Measurements from ENCODE around the gene TTC39C.
"Not testable (repeated sequence)": the region's sequence is repeated elsewhere in the genome, so short reads cannot be mapped to it uniquely, and the experiment has no call there.

TTC39C gene

DNA sequence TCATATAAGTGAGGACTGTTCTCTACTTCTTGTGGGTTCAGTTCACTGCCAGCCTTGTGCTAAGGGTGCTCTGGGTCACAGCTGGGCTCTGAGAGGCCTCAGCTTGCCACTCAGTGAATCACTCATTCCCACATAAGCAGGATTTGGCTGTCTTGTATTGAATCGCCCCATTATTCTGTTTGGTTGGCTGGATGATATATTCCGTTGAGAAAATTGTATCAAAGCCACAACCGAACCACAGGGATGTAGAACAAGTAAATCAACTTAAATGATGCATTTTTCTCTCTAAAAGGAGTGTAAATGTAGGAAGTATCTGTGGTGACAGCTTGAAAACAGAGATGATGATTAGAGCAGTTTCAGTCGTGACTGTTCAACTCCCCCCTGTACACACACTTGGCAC is 39.6 kb downstream of the TTC39C start:
- no peak for DNase-seq (ENCODE audit: low read depth in 2 of 2)

DNA sequence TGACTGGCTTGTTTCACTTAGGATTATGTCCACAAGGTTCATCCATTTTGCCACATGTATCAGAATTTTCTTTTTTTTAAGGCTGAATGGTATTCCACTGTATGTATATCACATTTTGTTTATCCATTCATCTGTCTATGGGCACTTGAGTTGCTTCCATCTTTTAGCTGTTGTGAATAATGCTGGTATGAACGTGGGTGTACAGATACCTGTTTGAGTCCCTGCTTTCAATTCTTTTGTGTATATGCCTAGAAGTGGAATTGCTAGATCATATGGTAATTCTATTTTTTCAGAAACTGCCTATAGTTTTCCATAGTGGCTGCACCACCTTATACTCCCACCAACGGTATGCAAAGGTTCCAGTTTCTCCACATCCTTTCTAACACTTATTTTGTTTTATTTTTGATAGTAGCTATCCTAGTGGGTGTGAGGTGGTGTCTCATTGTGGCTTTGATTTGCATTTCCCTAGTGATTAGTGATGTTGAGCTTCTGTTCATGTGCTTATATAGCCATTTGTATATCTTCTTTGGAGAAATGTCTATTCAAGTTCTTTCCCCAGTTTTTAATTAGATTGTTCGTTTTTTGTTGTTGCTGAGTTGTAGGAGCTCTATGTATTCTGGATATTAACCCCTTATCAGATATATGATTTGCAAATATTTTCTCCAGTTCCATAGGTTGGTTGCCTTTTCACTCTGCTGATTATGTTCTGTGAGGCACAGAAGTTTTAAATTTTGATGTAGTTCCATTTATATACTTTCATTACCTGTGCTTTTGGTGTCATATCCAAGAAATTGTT is 40.7 kb downstream of the TTC39C start:
- no peak for DNase-seq (ENCODE audit: low read depth in 2 of 2)

DNA sequence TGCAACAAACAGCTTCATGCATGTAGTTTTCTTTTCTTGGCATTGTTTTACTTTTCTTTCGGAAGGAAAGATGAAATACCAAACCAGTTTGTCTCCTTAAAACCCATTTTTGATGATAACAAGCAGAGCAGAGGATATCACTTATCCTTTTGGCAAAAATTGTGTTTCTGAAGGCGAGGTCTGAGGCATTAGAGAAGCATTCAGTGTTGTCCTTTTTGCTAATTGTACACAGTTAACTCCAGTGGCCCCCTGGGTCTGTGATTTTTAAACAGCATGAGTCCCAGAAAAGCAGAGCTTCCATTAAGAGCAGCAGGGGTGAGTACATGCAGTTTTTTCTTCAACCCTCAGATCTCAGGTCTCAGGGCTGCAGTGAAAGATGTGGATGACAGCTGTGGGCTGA is 41.3 kb downstream of the TTC39C start:
- no peak for DNase-seq (ENCODE audit: low read depth in 2 of 2)

DNA sequence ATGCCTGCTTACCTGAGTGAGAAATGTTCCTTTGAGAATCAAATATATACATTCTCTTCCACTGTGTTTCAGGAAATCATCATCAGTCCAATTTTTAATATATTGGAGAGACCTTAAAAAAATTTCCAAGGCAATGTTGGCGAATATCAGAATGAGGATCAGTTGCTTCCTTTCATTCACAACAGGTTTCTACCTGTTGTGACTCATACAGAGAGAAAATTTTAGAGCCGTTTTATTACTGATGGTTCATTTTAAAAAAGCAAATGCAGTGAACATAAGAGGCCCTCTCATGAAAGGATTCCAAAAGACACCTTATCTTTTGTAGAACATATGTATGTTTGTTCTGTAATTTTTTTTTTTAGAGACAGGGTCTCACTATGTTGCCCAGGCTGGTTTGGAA is 42.0 kb downstream of the TTC39C start:
- DNase-seq (ENCODE audit: low read depth in 2 of 2): no peak

DNA sequence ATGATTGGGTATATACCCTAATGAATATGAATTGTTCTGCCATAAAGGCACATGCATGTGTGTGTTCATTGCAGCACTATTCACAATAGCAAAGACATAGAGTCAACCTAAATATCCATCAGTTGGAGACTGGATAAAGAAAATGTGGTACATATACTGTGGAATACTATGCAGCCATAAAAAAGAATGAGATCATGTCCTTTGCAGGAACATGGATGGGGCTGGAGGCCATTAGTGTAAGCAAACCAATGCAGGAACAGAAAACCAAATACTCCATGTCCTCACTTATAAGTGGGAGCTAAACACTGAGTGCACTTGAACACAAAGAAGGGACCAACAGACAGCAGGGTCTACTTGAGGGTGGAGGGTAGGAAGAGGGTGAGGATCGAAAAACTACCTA is 43.2 kb downstream of the TTC39C start:
- no peak for DNase-seq (ENCODE audit: low read depth in 2 of 2)

DNA sequence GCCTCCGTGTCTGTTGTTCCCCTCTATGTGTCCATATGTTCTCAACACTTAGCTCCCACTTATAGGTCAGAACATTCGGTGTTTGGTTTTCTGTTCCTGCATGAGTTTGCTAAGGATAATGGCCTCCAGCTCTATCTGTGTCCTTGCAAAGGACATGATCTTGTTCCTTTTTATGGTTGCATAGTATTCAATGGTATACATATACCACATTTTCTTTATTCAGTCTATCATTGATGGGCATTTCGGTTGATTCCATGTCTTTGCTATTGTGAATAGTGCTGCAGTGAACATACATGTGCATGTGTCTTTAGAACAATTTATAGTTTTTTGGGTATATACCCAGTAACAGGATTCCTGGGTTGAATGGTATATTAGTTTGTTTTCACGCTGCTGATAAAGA is 44.8 kb downstream of the TTC39C start:
- DNase-seq (ENCODE audit: low read depth in 2 of 2): not testable (repeated sequence)

DNA sequence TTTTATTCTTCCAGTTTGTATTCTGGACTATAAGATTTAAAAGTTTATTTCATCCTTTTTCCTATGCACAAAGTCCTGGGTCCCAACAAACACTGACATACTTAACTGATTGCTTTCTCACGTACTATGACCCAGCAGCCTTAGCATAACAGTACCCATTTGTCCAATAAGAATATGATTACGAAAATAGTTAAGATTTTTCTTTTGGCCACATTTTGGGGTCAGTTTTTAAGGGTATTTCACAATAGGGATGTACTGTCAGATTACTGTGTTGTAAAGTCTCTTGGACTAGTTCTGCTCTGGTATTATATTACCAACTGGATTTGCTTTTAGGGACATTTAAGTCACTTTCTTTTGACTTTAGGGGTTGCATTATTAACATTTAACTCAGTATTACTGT is 46.1 kb downstream of the TTC39C start:
- DNase-seq (ENCODE audit: low read depth in 2 of 2): no peak

DNA sequence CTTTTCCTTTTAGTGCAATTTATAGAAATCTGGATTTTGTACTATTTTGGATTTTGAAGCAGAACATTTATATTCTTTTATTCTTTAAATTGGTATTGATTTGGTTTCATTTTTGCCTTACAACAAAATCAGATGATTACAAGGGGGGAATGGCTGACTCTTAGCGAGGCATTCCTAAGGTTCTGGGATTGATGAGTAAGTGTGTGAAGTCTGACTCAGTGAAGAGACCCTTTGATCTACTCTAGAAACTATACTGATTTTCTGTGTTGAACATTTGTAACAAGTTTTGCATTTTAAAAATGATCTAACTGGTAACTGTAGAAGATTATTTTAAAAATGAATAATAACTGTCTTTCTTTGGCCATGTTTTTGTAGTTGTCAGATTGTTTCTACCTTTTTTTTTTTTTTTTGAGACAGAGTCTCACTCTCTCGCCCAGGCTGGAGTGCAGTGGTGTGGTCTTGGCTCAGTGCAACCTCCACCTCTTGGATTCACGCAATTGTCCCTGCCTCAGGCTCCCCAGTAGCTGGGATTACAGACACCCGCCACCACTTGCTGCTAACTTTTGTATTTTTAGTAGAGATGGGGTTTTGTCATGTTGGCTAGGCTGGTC is 48.7 kb downstream of the TTC39C start:
- no peak for DNase-seq (ENCODE audit: low read depth in 2 of 2)

DNA sequence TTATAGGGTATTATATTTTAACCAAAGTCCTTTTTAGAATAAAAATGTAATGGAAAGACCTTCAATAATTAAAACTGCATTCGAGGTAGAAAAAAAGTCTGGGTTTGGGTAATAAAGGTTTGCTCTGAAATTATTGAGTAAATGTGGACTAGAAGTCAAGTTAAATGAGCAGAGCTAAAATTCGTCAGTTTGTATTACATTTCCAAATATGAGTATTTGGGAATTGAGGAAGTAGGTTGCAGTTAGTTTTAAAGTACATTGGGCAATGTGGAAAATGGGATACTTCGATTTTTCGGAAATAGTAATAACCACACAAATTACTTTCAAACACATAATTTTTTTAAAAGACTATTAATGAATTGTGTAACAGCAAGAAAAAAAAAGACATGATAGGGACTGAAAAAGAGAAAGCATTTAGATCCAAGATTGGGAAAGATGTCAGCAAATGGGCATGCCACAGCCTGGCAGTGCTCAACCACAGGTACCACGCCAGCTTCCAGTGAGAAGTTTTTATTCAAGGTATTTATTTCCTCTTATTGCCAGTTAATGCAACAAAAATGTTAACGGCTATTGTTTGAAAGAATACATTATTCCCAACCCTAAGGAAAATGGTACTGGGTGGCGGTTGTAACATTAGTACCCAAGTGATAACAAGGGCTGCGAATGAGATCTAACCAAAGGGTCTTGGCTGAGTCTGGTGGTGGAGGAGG is 50.0 kb downstream of the TTC39C start:
- DNase-seq (ENCODE audit: low read depth in 2 of 2): no peak

DNA sequence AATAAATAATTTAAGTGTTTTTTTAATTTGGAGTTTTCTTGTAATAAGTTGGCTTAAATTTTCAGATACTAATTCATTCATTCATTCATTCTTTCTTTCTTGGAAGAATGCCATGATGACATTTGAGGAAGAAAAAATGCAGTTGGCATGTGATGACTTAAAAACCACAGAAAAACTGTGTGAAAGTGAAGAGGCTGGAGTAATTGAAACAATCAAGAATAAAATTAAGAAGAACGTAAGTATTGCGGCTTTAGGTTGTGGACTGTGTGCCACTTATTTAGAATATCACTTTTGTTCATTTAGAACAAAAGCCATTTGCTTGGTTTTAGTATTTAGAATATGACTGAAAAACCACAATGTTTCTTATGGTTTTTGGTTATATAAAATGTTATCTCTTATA is 51.4 kb downstream of the TTC39C start:
- DNase-seq (ENCODE audit: low read depth in 2 of 2): no peak

DNA sequence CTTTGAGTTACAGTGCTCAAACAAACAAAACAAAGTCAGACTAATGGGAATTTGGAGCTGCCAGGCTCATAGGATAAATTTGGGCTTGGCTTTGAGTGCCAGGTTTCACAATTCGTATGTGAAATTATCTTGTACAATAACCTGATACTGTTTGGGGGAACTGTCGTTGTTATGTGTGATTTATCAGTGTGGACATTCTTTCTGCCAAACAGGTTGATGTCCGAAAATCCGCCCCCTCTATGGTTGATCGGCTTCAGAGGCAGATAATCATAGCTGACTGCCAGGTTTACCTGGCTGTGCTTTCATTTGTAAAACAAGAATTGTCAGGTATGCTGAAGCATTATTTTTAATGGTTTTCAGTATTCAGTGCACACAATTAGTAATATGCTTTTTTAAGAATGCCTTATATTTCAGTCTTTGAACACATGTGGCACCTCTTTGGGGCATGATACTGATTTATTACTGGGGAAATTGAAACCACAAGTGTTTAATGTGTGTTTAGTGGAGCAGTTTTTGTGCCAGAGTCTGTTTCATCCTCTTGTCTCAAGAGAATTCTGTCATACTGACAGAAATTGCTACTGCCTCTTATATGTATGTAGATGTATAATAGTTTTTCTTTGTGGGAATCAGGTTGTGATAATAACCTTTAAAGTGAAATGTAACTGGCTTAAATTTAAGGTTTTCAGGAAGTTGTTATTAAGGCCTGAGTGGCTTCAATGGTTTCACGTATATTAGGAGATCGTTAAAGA is 54.6 kb downstream of the TTC39C start:
- no peak for DNase-seq (ENCODE audit: low read depth in 2 of 2)

DNA sequence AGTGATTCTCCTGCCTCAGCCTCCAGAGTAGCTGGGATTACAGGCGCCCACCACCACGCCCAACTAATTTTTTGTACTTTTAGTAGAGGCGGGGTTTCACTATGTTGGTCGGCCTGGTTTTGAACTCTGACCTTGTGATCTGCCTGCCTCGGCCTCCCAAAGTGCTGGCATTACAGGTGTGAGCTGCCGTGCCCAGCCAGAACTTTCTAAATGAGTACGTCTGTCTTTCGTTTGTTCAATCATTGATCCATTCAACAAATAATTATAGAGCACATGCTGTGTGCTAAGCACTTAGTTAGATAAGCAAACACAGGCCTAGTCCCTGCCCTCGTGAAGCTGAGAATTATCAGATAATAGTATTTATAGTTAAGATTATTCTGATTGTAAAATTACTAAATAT is 56.5 kb downstream of the TTC39C start:
- DNase-seq (ENCODE audit: low read depth in 2 of 2): no peak

DNA sequence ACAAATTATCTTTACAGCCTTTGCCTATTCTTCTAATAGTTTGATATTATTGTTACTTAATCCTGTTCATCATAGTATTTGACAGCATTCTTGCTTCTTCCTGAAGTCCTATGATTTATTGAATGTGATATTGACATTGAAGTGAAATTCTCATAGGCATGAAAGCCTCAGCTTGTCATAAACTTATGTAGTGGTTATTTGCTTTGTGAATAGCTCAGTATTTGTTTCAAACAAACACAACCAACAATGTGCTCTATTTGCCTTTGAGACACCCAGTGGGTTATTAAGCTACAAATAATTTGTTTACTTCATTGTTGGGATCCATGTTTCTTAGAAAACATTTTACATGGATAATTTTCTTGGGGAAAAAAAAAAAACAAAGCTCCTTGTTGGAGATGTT is 57.2 kb downstream of the TTC39C start:
- no peak for DNase-seq (ENCODE audit: low read depth in 2 of 2)

DNA sequence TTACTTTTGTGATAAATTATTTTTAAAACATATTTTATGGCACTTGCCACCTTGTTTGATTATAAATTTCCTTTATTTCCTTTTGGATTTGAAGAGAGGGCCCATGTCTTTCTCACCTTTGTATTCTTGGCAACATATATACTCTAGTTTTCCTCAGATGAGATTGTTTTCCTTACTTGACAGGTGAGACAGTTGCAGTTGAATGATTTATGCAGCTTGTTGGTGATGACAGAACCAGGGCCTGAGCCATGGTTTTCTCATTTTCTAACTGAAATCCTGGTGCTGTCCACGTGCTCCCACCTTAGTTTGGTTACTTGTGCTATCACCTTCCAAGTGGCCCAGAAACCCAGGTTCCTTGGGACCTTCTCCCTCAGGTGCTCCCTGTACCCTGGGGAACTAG is 58.2 kb downstream of the TTC39C start:
- DNase-seq (ENCODE audit: low read depth in 2 of 2): no peak

DNA sequence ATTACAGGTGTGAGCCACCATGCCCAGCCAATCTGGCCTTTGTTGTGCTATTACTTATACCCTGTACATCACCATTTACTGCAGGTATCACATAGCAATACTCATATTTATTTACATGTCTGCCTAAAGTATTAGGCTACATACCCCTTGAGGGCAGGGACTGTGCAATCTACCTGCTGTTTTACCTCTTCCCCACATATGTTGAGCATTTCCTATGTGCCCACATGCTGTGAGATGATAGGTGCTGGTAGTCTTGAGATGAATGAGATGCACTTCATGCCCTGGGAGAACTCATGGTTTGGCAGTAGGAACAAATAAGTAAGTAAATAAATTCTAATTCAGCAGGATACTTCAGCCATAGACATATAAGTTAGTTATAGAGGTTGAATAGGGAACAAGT is 59.2 kb downstream of the TTC39C start:
- no peak for DNase-seq (ENCODE audit: low read depth in 2 of 2)

DNA sequence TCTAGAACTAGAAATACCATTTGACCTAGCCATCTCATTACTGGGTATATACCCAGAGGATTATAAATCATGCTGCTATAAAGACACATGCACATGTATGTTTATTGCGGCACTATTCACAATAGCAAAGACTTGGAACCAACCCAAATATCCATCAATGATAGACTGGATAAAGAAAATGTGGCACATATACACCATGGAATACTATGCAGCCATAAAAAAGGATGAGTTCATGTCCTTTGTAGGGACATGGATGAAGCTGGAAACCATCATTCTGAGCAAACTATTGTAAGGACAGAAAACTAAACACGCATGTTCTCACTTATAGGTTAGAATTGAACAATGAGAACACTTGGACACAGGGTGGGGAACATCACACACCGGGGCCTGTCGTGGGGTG is 60.2 kb downstream of the TTC39C start:
- DNase-seq (ENCODE audit: low read depth in 2 of 2): not testable (repeated sequence)

DNA sequence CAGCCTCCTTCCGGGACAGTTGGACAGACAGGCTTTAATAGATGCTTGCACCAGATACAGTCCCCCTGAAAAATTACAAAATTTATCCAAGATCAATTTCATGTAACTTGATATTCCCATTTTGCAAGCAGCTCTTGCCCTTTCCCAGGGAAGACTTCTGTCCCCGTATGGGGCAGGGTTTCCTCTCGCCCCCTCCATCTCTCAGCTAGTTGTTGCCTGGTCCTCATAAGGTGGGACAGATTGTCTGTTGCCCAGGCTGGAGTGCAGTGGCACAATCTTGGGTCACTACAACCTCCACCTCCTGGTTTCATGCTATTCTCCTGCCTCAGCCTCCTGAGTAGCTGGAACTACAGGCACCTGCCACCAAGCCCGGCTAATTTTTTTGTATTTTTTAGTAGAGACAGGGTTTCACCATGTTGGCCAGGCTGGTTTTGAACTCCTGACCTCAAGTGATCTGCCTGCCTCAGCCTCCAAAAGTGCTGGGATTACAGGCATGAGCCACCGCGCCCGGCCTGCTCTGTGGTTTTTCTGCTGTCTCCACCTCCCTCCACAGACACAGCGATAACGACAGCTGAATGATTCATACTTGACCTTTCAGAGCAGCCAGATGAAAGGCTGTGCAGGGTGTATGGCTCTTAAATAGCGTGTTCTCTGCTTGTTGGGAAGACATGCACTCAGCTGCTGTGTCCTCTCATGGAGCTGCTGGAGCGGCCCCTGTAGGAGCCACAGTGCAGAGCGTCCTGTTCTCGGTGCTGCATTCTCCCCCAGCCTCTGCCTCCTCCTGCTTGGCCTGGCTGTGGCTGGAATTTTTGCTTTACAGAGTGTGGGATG is 61.4 kb downstream of the TTC39C start:
- peak; percentile 68 to 72 for DNase-seq (ENCODE audit: low read depth in 2 of 2)

DNA sequence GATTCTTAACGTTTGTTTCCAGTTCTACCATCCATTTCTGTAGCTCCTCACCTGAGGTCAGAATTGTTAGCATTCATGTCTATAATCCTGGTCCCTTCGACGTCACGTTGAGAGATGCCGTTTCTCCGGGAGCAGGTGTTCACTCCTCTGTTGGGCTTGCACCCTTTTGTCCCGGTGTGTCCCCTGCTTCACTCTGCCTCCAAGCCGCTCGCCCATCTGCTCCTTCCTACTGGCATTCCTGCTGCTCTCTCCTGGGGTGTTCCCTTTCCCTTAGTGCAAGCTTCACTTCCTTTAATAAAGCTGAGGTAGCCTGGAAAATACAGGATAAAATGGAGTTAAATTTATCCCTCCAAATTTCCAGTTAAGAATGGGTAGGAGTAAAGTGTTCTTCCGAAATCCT is 62.4 kb downstream of the TTC39C start:
- DNase-seq (ENCODE audit: low read depth in 2 of 2): no peak

DNA sequence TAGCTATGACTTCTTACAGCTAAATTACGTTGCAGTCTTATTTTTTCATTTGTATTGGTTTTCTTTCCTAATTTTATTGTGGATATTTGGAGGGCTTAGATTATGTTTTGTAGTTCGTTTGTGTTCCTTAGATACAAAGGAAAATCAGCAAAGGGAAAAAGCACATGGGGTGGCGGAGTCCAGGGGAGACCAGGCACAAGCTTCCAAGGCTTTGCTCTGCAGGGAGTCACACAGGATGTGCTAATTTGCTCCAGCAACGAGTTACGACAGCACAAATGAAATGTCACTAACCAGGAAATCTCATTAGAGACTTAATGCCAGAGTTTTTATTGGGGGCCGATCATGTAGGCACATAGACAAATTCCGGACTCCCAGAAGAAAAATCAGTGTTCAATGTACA is 63.8 kb downstream of the TTC39C start:
- DNase-seq (ENCODE audit: low read depth in 2 of 2): no peak

DNA sequence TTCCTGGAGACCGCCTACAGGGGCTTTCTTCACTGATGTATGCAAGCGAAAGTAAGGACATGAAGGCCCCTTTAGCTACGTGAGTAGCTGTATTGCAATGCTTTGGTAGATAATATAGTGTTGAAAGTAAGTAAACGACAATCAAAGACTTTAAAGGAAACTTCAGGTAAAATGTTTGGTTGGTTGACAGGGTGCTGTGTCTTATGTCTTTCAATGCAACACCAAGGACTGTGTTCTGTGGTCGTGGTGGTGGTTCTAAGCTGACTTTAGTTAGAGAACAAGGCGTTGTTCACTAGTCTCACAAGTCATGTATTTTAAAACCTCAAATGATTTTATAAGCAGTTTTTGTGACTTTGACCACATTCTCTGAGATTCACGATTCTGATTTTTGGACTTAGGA is 66.3 kb downstream of the TTC39C start:
- DNase-seq (ENCODE audit: low read depth in 2 of 2): no peak

DNA sequence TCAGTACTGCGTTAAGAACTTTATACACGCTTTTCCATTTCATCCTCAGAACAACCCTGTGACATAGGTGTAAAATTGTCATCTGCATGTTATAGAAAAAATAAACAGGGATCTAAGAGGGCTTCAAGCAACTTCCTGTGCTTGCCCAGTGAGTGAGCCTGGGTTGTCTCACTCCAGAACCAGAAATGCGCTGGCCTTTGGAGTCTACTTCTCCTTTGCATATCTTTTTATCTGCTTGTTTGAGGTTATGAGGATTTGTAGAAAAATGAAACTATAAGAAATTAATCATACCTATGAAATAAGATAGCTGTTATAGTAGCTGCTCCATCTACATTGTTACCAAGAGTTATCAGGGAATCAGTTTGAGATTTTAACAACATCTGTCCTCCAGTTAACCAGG is 69.0 kb downstream of the TTC39C start:
- no peak for DNase-seq (ENCODE audit: low read depth in 2 of 2)

DNA sequence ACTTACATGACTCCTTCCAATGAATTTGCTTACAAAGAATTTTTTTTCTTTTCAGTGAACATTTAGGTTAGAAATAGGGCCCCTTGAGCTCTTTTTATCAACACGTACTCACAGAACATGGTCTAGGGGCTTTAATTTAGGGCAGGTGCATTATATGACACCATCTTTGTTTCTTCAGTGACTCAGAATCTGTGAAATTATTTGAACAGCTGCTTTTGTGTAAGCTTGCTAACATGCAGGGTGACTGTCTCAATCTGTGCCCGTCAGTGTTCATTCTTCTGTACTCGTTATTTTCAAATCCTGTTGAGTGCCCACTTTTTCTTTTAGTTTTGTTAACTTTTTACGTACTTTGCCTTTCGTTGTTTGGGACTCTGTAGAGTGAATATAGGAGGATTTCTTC is 71.5 kb downstream of the TTC39C start:
- DNase-seq (ENCODE audit: low read depth in 2 of 2): no peak
